Measurements from ENCODE around the gene PHF12. TPM values are rescaled to one million over a fixed set of nuclear protein-coding genes. Genes with fewer than 3 reads are reported as not detected.

PHF12 gene
- total and polyA plus RNA-seq, 2 of the 8 experiments (the other 6 are each of a cell fraction or from before 2014, with no cell fraction given), result 38.8 to 65.7 TPM

GRCh38 chr17:28902819-28903545, 48.3 kb downstream of the PHF12 start, which contains the start of gene DHRS13 (continued):
- TF ChIP-seq JUN (IDR thresholded peaks at IDR 0.05; ENCODE audit: low read depth, low read length) (no peak), CHD2 (IDR thresholded peaks at IDR 0.05; ENCODE audit: low read length) (no peak), KDM4A (IDR thresholded peaks at IDR 0.05; ENCODE audit: low read depth, low read length, severe bottlenecking) (no peak), GABPA (IDR thresholded peaks at IDR 0.05; ENCODE audit: borderline replicate concordance, insufficient read depth, low read length) (no peak), USF2 (IDR thresholded peaks at IDR 0.05; ENCODE audit: low read length) (no peak), POU5F1 (IDR thresholded peaks at IDR 0.05; ENCODE audit: low read depth, low read length) (no peak), RAD21 (IDR thresholded peaks at IDR 0.05 in 1 of 2, conservative IDR thresholded peaks at IDR 0.05 in 1 of 2; ENCODE audit: low read depth in 2 of 2, low read length in 2 of 2) (peak; percentile 23 to 64), RFX5 (IDR thresholded peaks at IDR 0.05; ENCODE audit: borderline replicate concordance, low read depth, low read length) (no peak), ASH2L (IDR thresholded peaks at IDR 0.05; ENCODE audit: low read length) (peak; percentile 68), CTCF (IDR thresholded peaks at IDR 0.05; ENCODE audit: control extremely low read depth in 1 of 3, insufficient read depth in 1 of 3, low read depth in 1 of 3, low read length in 3 of 3) (peak; percentile 76 to 100 (median 99)), SIN3A (conservative IDR thresholded peaks at IDR 0.05 in 1 of 2, IDR thresholded peaks at IDR 0.05 in 1 of 2; ENCODE audit: low read depth in 1 of 2, low read length in 2 of 2) (peak in 1 of 2 experiments; percentile 90; a peak in 3 of 4 replicates), SP4 (IDR thresholded peaks at IDR 0.05; ENCODE audit: low read length) (peak; percentile 85; the same call in 1 of the 2 replicates)
